CD14-positive monocyte (primary cell): ENCODE measurements around the gene ANKRD17. TPM values are rescaled to one million over a fixed set of nuclear protein-coding genes. Genes with fewer than 3 reads are reported as not detected.

ENCODE experiments used
- DNase-seq, 3 donors: peaks; one replicate each; pipeline ENCODE4 v3.0.0-alpha.2; 2011 to 2022
- H2AFZ ChIP-seq: 2 replicates; pipeline ENCODE4 v1.6.0; 2012; ENCODE audit warnings: mild to moderate bottlenecking, low read depth, low read length, inconsistent platforms; ENCODE audit not compliant: insufficient read depth, poor library complexity, severe bottlenecking
- H3K27ac ChIP-seq, 2 donors: 1 replicate in 1 of 2; 2 replicates in 1 of 2; pipeline ENCODE4 v1.5.1; 2012 to 2013; ENCODE audit warnings: low read length in 2 of 2, control low read depth in 1 of 2, inconsistent platforms in 1 of 2, low read depth in 1 of 2, mild to moderate bottlenecking in 1 of 2
- H3K27me3 ChIP-seq, 2 donors: one replicate each; pipeline versions ENCODE4 v1.6.0 to v1.6.1; 2011 to 2013; ENCODE audit warnings: low read length in 2 of 2; ENCODE audit not compliant: control insufficient read depth in 2 of 2, insufficient read depth in 2 of 2
- H3K36me3 ChIP-seq, 2 donors: replicated peaks in 1 of 2; 1 replicate in 1 of 2; 2 replicates in 1 of 2; pipeline versions ENCODE4 v1.5.1 to v1.6.1; 2012 to 2013; ENCODE audit warnings: low read length in 2 of 2, control low read depth in 1 of 2, inconsistent platforms in 1 of 2, mild to moderate bottlenecking in 1 of 2; ENCODE audit not compliant: insufficient read depth in 2 of 2, control insufficient read depth in 1 of 2
- H3K4me1 ChIP-seq, 2 donors: 1 replicate in 1 of 2; 2 replicates in 1 of 2; pipeline versions ENCODE4 v1.5.1 to v1.6.1; 2012 to 2013; ENCODE audit warnings: low read length in 2 of 2, control low read depth in 1 of 2, inconsistent platforms in 1 of 2, mild to moderate bottlenecking in 1 of 2, moderate library complexity in 1 of 2; ENCODE audit not compliant: insufficient read depth in 2 of 2, control insufficient read depth in 1 of 2
- H3K4me2 ChIP-seq: replicated peaks from 2 replicates; pipeline ENCODE3; 2012; ENCODE audit warnings: low read length, moderate library complexity, mild to moderate bottlenecking; ENCODE audit not compliant: poor library complexity, severe bottlenecking; ENCODE audit errors: extremely low read depth
- H3K4me3 ChIP-seq, 3 experiments: fragments of 200-600 bp in 1 of 3; sonication (generic) in 1 of 3; replicated peaks in 1 of 3; 1 replicate in 2 of 3; 2 replicates in 1 of 3; pipeline ENCODE4 v1.5.1; 2011 to 2013; ENCODE audit warnings: low read length in 3 of 3, mild to moderate bottlenecking in 3 of 3, control low read depth in 2 of 3, low read depth in 2 of 3, inconsistent platforms in 1 of 3, moderate library complexity in 1 of 3
- H3K79me2 ChIP-seq: 2 replicates; pipeline ENCODE4 v1.6.0; 2012; ENCODE audit warnings: mild to moderate bottlenecking, control low read depth, inconsistent platforms, low read length, moderate library complexity; ENCODE audit not compliant: insufficient read depth
- H3K9ac ChIP-seq: 2 replicates; pipeline ENCODE4 v1.6.0; 2017; ENCODE audit warnings: low read length, mild to moderate bottlenecking; ENCODE audit not compliant: insufficient read depth, poor library complexity, severe bottlenecking
- H3K9me3 ChIP-seq, 2 donors: replicated peaks in 1 of 2; 1 replicate in 1 of 2; 2 replicates in 1 of 2; pipeline versions ENCODE4 v1.5.1 to v1.6.1; 2012 to 2013; ENCODE audit warnings: low read length in 2 of 2, control low read depth in 1 of 2; ENCODE audit not compliant: control insufficient read depth in 1 of 2, insufficient read depth in 1 of 2
- H4K20me1 ChIP-seq: 2 replicates; pipeline ENCODE4 v1.6.0; 2012; ENCODE audit warnings: mild to moderate bottlenecking, low read length, control low read depth, moderate library complexity; ENCODE audit not compliant: insufficient read depth
- H3K27ac Mint-ChIP-seq, 7 donors: one replicate each; pipeline ENCODE4 v1.8.0; 2020; ENCODE audit warnings: mild to moderate bottlenecking in 7 of 7, mixed read lengths in 7 of 7, moderate library complexity in 6 of 7, inconsistent platforms in 2 of 7
- H3K27me3 Mint-ChIP-seq, 3 donors: one replicate each; pipeline ENCODE4 v1.8.0; 2021 to 2022; ENCODE audit warnings: low read depth in 3 of 3, mild to moderate bottlenecking in 3 of 3, mixed read lengths in 3 of 3, moderate library complexity in 3 of 3, inconsistent platforms in 1 of 3
- H3K36me3 Mint-ChIP-seq, 2 donors: one replicate each; pipeline ENCODE4 v1.8.0; 2020; ENCODE audit warnings: mixed read lengths in 2 of 2, inconsistent platforms in 1 of 2, mild to moderate bottlenecking in 1 of 2
- H3K4me1 Mint-ChIP-seq: one replicate; pipeline ENCODE4 v1.8.0; 2020; ENCODE audit warnings: mild to moderate bottlenecking, mixed read lengths
- H3K4me3 Mint-ChIP-seq, 2 donors: one replicate each; pipeline ENCODE4 v1.8.0; 2020; ENCODE audit warnings: mild to moderate bottlenecking in 2 of 2, mixed read lengths in 2 of 2, moderate library complexity in 1 of 2
- H3K9me3 Mint-ChIP-seq, 7 donors: one replicate each; pipeline ENCODE4 v1.8.0; 2020 to 2022; ENCODE audit warnings: mixed read lengths in 7 of 7, mild to moderate bottlenecking in 6 of 7, moderate library complexity in 6 of 7, inconsistent platforms in 2 of 7
- CTCF ChIP-seq: fragments of 200-600 bp; IDR thresholded peaks from one replicate; pipeline ENCODE4 v1.8.0; 2022; ENCODE audit warnings: antibody characterized with exemption, mild to moderate bottlenecking
- WGBS: methylation state at CpG from one replicate; pipeline ENCODE4 v1.1.5; 2013; ENCODE audit warnings: missing lambda C conversion rate; ENCODE audit not compliant: insufficient coverage; 5-methylcytosine and 5-hydroxymethylcytosine counted together
- intact Hi-C, 2 donors: fragments of 100-400 bp; cut with micrococcal nuclease; formaldehyde crosslinking; loops; one replicate each; pipeline versions ENCODE4 v1.15.0 to v1.15.1; 2023
- polyA plus RNA-seq, 3 donors: library from polyadenylated mRNA; depleted of rRNA in 1 of 3; unstranded in 2 of 3; stranded (reverse) in 1 of 3; fragments of 300-500 nt in 2 of 3; fragments of >200 nt in 1 of 3; fragmentation: Illumina TruSeq in 2 of 3; gene quantifications; 1 replicate in 2 of 3; 2 replicates in 1 of 3; pipeline ENCODE4 v1.2.3, GENCODE V29; 2012 to 2021

The ANKRD17 gene
- polyA plus RNA-seq, 3 donors = 5.3 to 18.9 (median 9.0) TPM

GRCh38 chr4:73248416-73248815 is 10.2 kb downstream of the ANKRD17 start:
- WGBS = no CpG with 5 or more reads among the region's 1 CpG
- H3K4me1 ChIP-seq = no peaks in the 10 kb centered on the region
- no peak for DNase-seq
- H3K9me3 ChIP-seq = no peaks in the 10 kb centered on the region
- Mint-ChIP-seq H3K4me3 (no peak overlapping the region), H3K36me3 (peaks cover 22 to 25% of the 10 kb centered on the region in 2 donors), H3K27me3 (peaks cover 0 to 2% (median 0%) of the 10 kb centered on the region in 3 donors), H3K9me3 (peaks cover 0 to 8% (median 0%) of the 10 kb centered on the region in 7 donors), H3K4me1 (peaks cover 17% of the 10 kb centered on the region), H3K27ac (no peak overlapping the region)
- no peaks in the 10 kb centered on the region for H3K27me3 ChIP-seq
- H3K79me2 ChIP-seq = peaks cover 100% of the 10 kb centered on the region
- no peak overlapping the region for H3K4me3 ChIP-seq
- H4K20me1 ChIP-seq = peaks cover 96% of the 10 kb centered on the region
- H2AFZ ChIP-seq = no peak overlapping the region
- H3K36me3 ChIP-seq = peaks cover 9 to 40% of the 10 kb centered on the region in 2 donors
- intact Hi-C loops = no loop called here
- no peak overlapping the region for H3K4me2 ChIP-seq
- H3K27ac ChIP-seq = no peak overlapping the region
- no peak for TF ChIP-seq CTCF
- no peak overlapping the region for H3K9ac ChIP-seq

GRCh38 chr4:73247100-73247499 is 11.5 kb downstream of the ANKRD17 start:
- Histone ChIP-seq H3K4me3 (no peak overlapping the region), H3K36me3 (peaks cover 0 to 28% of the 10 kb centered on the region in 2 donors), H3K9me3 (no peaks in the 10 kb centered on the region), H3K9ac (no peak overlapping the region), H4K20me1 (peaks cover 96% of the 10 kb centered on the region), H2AFZ (no peak overlapping the region), H3K4me1 (no peaks in the 10 kb centered on the region), H3K4me2 (no peak overlapping the region), H3K27ac (no peak overlapping the region), H3K79me2 (peaks cover 100% of the 10 kb centered on the region), H3K27me3 (no peaks in the 10 kb centered on the region)
- peaks cover 0 to 2% (median 0%) of the 10 kb centered on the region in 3 donors for H3K27me3 Mint-ChIP-seq
- no peak overlapping the region for H3K4me3 Mint-ChIP-seq
- peaks cover 0 to 8% (median 0%) of the 10 kb centered on the region in 7 donors for H3K9me3 Mint-ChIP-seq
- peaks cover 18% of the 10 kb centered on the region for H3K4me1 Mint-ChIP-seq
- no peak overlapping the region for H3K27ac Mint-ChIP-seq
- TF ChIP-seq CTCF = no peak
- H3K36me3 Mint-ChIP-seq = peaks cover 15 to 22% of the 10 kb centered on the region in 2 donors
- intact Hi-C loops = no loop called here
- DNase-seq = no peak
